Ectodermal cell (in vitro differentiated cells): ENCODE data around the gene GARRE1.

ENCODE experiments used
- H3K27ac ChIP-seq: 2 replicates; pipeline ENCODE4 v1.7.0; 2013; ENCODE audit warnings: mild to moderate bottlenecking, low read depth, low read length; ENCODE audit not compliant: insufficient read depth, poor library complexity, severe bottlenecking
- H3K27me3 ChIP-seq: 2 replicates; pipeline ENCODE4 v1.7.0; 2013; ENCODE audit warnings: mild to moderate bottlenecking, low read length; ENCODE audit not compliant: insufficient read depth, control insufficient read depth, poor library complexity, severe bottlenecking
- H3K36me3 ChIP-seq: one replicate; pipeline ENCODE4 v1.7.0; 2013; ENCODE audit warnings: low read length; ENCODE audit not compliant: control insufficient read depth, insufficient read depth
- H3K4me1 ChIP-seq: one replicate; pipeline ENCODE4 v1.7.0; 2013; ENCODE audit warnings: low read length; ENCODE audit not compliant: control insufficient read depth, insufficient read depth
- H3K4me3 ChIP-seq: 2 replicates; pipeline ENCODE4 v1.7.0; 2013; ENCODE audit warnings: low read depth, low read length, control low read depth; ENCODE audit not compliant: insufficient read depth
- H3K9me3 ChIP-seq: 2 replicates; pipeline ENCODE4 v1.7.0; 2013; ENCODE audit warnings: mild to moderate bottlenecking, low read length, moderate library complexity; ENCODE audit not compliant: control insufficient read depth
- WGBS, 2 experiments: methylation state at CpG; one replicate each; pipeline ENCODE4 v1.1.7; 2013; ENCODE audit warnings: missing lambda C conversion rate in 2 of 2; 5-methylcytosine and 5-hydroxymethylcytosine counted together

The GARRE1 gene

GRCh38 chr19:34217952-34218817, 36.2 kb upstream of the GARRE1 start:
- H3K9me3 ChIP-seq, result no peaks in the 10 kb centered on the region
- H3K4me1 ChIP-seq, result no peaks in the 10 kb centered on the region
- 95 to 97% methylated on average over 18 of the region's 18 CpGs for WGBS, 2 experiments
- H3K36me3 ChIP-seq, result peaks cover 41% of the 10 kb centered on the region
- H3K27me3 ChIP-seq, result no peaks in the 10 kb centered on the region
- H3K4me3 ChIP-seq, result no peak overlapping the region
- H3K27ac ChIP-seq, result no peak overlapping the region

DNA sequence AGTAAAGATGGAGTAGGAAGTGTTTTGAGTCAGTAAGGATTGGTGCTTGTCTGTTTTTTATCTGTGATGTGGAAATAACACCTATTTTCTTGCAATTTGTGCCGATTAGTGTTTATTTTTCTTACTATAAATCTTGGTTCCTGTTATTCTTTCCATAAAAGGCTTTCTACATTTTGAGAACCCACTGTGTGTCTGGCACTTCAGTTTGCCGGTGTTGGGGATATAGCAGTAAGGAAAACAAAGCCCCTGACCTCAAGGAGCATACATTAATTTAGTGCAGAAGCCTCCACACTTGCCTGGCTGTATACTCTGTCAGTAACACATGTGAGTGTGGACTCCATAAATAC, 35.6 kb upstream of the GARRE1 start:
- Histone ChIP-seq H3K4me3 (no peak overlapping the region), H3K27ac (no peak overlapping the region), H3K4me1 (no peaks in the 10 kb centered on the region), H3K9me3 (no peaks in the 10 kb centered on the region), H3K36me3 (peaks cover 47% of the 10 kb centered on the region), H3K27me3 (no peaks in the 10 kb centered on the region)
- 94 to 100% methylated on average over 1 to 2 of the region's 2 CpGs for WGBS, 2 experiments

DNA sequence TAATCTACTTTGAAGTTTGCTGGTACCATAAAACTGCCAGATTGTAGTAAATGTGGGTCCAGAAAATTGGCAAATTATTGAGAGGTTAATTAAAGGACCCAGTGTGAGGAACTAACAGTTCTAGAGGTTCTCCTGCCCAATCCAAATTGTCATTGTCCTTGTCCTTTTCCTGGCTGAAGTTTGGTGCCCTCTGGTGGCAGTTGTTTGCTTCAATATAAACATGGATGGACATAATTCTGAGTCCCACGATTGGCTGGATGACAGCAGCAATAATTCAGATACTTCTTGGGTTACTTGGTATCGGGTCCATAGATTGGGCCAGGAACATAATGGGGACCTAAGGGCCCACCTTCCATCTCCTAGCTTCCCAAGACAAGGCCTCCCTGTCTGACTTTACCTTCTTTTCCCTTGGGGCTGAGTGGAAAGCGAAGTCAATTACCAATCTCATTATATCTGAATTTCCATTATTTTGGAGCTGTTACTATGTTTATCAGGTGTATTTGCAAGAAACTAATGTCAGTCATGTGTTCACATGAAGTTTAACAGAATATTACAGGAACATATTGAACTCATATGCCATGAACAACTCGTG, 33.8 kb upstream of the GARRE1 start:
- H3K9me3 ChIP-seq, result no peaks in the 10 kb centered on the region
- 91 to 92% methylated on average over 3 to 4 of the region's 4 CpGs for WGBS, 2 experiments

DNA sequence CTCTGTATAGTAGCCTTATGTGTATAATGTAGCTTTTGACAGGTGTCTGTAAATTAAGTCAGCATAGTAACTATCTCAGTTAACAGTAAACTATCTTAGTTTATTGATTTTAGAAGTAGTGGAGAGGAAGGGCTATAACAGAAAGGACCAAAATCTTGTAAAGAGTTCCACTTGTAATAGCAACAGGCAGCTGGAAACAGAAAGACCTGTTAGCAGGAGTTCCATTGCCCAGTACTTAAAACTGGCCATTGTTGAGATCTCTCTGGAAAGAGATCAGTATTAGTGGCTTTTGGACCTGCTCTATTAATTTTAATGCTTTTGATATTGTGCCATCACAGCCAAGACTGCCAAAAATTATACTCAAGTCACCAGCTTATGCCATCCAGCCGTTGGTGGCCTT, 32.0 kb upstream of the GARRE1 start:
- WGBS, 2 experiments, result 94 to 98% methylated on average over 1 of the region's 1 CpG
- no peaks in the 10 kb centered on the region for H3K9me3 ChIP-seq
- no peak overlapping the region for H3K4me3 ChIP-seq
- H3K27me3 ChIP-seq, result no peaks in the 10 kb centered on the region
- no peaks in the 10 kb centered on the region for H3K4me1 ChIP-seq
- H3K27ac ChIP-seq, result no peak overlapping the region
- peaks cover 59% of the 10 kb centered on the region for H3K36me3 ChIP-seq

More for the DNA sequence above, 33.8 kb upstream of the GARRE1 start:
- no peak overlapping the region for H3K27ac ChIP-seq
- no peak overlapping the region for H3K4me3 ChIP-seq
- no peaks in the 10 kb centered on the region for H3K27me3 ChIP-seq
- H3K4me1 ChIP-seq, result no peaks in the 10 kb centered on the region
- H3K36me3 ChIP-seq, result peaks cover 56% of the 10 kb centered on the region

GRCh38 chr19:34224996-34225658, 29.2 kb upstream of the GARRE1 start:
- peaks cover 65% of the 10 kb centered on the region for H3K36me3 ChIP-seq

DNA sequence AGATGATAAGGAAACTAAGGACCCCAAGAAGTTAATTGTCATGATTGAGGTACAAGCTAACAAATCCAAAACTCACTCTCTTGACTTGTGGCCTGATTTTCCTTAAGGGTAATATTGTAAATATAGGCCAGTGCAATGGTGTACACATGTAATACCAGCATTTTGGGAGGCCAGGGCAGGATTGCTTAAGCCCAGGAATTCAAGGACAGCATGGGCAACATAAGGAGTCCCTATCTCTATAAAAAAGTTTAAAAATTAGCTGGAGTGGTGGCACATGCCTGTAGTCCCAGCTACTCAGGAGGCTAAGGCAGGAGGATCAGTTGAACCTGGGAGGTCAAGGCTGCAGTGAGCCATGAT, 28.7 kb upstream of the GARRE1 start:
- Histone ChIP-seq H3K36me3 (peaks cover 64% of the 10 kb centered on the region), H3K27ac (no peak overlapping the region)

More at GRCh38 chr19:34224996-34225658, 29.2 kb upstream of the GARRE1 start:
- H3K27ac ChIP-seq, result no peak overlapping the region
- no peaks in the 10 kb centered on the region for H3K9me3 ChIP-seq
- no peaks in the 10 kb centered on the region for H3K4me1 ChIP-seq
- 68% methylated on average over 2 of the region's 2 CpGs; no CpG with 5 or more reads in 1 of the 2 experiments for WGBS, 2 experiments
- no peaks in the 10 kb centered on the region for H3K27me3 ChIP-seq
- no peak overlapping the region for H3K4me3 ChIP-seq

DNA sequence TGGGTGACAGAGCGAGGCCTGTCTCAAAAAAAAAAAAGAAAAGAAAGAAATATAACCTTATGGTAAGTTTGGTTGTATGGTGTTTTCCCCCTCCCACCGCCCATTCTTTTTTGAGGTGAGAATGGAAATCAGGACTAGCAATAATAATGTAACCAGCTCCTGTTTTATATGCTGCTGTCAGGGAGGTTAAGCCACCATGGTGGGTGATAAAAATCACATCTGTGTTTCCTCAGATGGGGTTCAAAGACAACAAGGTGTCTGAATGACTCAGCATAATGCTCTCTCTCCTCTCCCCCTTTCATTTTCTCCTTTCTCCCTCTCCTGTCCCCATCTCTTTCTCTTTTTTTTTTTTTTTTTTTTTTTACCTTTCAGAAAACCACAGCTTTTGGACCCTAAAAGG, 28.3 kb upstream of the GARRE1 start:
- WGBS, 2 experiments, result 96 to 97% methylated on average over 2 of the region's 2 CpGs
- H3K27ac ChIP-seq, result no peak overlapping the region
- H3K36me3 ChIP-seq, result peaks cover 62% of the 10 kb centered on the region
- no peaks in the 10 kb centered on the region for H3K27me3 ChIP-seq
- H3K9me3 ChIP-seq, result no peaks in the 10 kb centered on the region
- no peak overlapping the region for H3K4me3 ChIP-seq
- H3K4me1 ChIP-seq, result no peaks in the 10 kb centered on the region

More for the DNA sequence above, 28.7 kb upstream of the GARRE1 start:
- no peaks in the 10 kb centered on the region for H3K9me3 ChIP-seq
- H3K27me3 ChIP-seq, result no peaks in the 10 kb centered on the region
- no peak overlapping the region for H3K4me3 ChIP-seq
- no peaks in the 10 kb centered on the region for H3K4me1 ChIP-seq

- Histone ChIP-seq H3K9me3 (no peaks in the 10 kb centered on the region), H3K27ac (no peak overlapping the region), H3K36me3 (peaks cover 40% of the 10 kb centered on the region), H3K27me3 (no peaks in the 10 kb centered on the region), H3K4me3 (no peak overlapping the region), H3K4me1 (no peaks in the 10 kb centered on the region)
- WGBS, 2 experiments, result 100% methylated on average over 1 of the region's 1 CpG
Measured at GRCh38 chr19:34228347-34228746, 26.0 kb upstream of the GARRE1 start.

- no peaks in the 10 kb centered on the region for H3K27me3 ChIP-seq
- H3K9me3 ChIP-seq, result no peaks in the 10 kb centered on the region
- H3K4me1 ChIP-seq, result no peaks in the 10 kb centered on the region
- H3K4me3 ChIP-seq, result no peak overlapping the region
- H3K36me3 ChIP-seq, result peaks cover 36% of the 10 kb centered on the region
- H3K27ac ChIP-seq, result no peak overlapping the region
- WGBS, 2 experiments, result 97 to 99% methylated on average over 3 of the region's 3 CpGs
Measured at GRCh38 chr19:34228762-34229161, 25.6 kb upstream of the GARRE1 start.

DNA sequence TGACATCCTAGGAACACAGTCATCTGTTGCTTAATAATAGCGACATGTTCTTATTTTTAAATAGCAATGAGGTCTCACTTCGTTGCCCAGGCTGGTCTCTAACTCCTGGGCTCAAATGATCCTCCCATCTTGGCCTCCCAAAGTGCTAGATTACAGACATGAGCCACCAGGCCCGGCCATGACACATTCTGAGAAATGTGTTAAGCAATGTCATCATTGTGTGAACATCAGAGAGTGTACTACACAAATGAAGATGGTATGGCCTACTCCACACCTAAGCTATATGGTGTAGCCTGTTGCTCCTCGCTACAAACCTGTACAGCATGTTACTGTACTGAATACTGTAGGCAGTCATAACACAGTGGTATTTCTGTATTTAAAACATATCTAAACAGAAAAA, 24.6 kb upstream of the GARRE1 start:
- no peaks in the 10 kb centered on the region for H3K9me3 ChIP-seq
- no peak overlapping the region for H3K4me3 ChIP-seq
- H3K36me3 ChIP-seq, result peaks cover 26% of the 10 kb centered on the region
- H3K4me1 ChIP-seq, result no peaks in the 10 kb centered on the region
- WGBS, 2 experiments, result 93 to 95% methylated on average over 4 of the region's 4 CpGs
- no peaks in the 10 kb centered on the region for H3K27me3 ChIP-seq
- H3K27ac ChIP-seq, result no peak overlapping the region
